ENCODE data around the gene GSE1.
A peak's percentile ranks its signal among the peaks of the same experiment; 100 is the strongest.

The GSE1 gene

GRCh38 chr16:85579191-85579590 lies 33.9 kb upstream of the GSE1 start:
- no peak for DNase-seq (ENCODE audit: low read depth)
- no peak overlapping the region for H3K4me3 ChIP-seq (ENCODE audit: control insufficient read depth, low read depth, low read length)
- no peak for TF ChIP-seq CTCF (IDR thresholded peaks at IDR 0.05; ENCODE audit: control insufficient read depth, insufficient read depth, low read depth, low read length, missing control alignments)

GRCh38 chr16:85579923-85580580 lies 33.1 kb upstream of the GSE1 start:
- no peak for TF ChIP-seq CTCF (IDR thresholded peaks at IDR 0.05; ENCODE audit: control insufficient read depth, insufficient read depth, low read depth, low read length, missing control alignments)
- no peak for DNase-seq (ENCODE audit: low read depth)
- no peak overlapping the region for H3K4me3 ChIP-seq (ENCODE audit: control insufficient read depth, low read depth, low read length)

GRCh38 chr16:85580684-85581083 lies 32.4 kb upstream of the GSE1 start:
- H3K4me3 ChIP-seq (ENCODE audit: control insufficient read depth, low read depth, low read length) = no peak overlapping the region
- DNase-seq (ENCODE audit: low read depth) = no peak
- TF ChIP-seq CTCF (IDR thresholded peaks at IDR 0.05; ENCODE audit: control insufficient read depth, insufficient read depth, low read depth, low read length, missing control alignments) = no peak

- no peak for DNase-seq (ENCODE audit: low read depth)
- H3K4me3 ChIP-seq (ENCODE audit: control insufficient read depth, low read depth, low read length) = peak overlapping the region; percentile 13
- no peak for TF ChIP-seq CTCF (IDR thresholded peaks at IDR 0.05; ENCODE audit: control insufficient read depth, insufficient read depth, low read depth, low read length, missing control alignments)
These were observed 30.7 kb upstream of the GSE1 start for GRCh38 chr16:85582229-85582991.

- DNase-seq (ENCODE audit: low read depth) = peak; percentile 55
- H3K4me3 ChIP-seq (ENCODE audit: control insufficient read depth, low read depth, low read length) = no peak overlapping the region
- no peak for TF ChIP-seq CTCF (IDR thresholded peaks at IDR 0.05; ENCODE audit: control insufficient read depth, insufficient read depth, low read depth, low read length, missing control alignments)
These were observed 29.5 kb upstream of the GSE1 start for GRCh38 chr16:85583491-85584181.

GRCh38 chr16:85584267-85584666 lies 28.9 kb upstream of the GSE1 start:
- no peak for TF ChIP-seq CTCF (IDR thresholded peaks at IDR 0.05; ENCODE audit: control insufficient read depth, insufficient read depth, low read depth, low read length, missing control alignments)
- H3K4me3 ChIP-seq (ENCODE audit: control insufficient read depth, low read depth, low read length) = no peak overlapping the region
- DNase-seq (ENCODE audit: low read depth) = no peak
